Measurements from ENCODE around the gene CACNA1C.

DNA sequence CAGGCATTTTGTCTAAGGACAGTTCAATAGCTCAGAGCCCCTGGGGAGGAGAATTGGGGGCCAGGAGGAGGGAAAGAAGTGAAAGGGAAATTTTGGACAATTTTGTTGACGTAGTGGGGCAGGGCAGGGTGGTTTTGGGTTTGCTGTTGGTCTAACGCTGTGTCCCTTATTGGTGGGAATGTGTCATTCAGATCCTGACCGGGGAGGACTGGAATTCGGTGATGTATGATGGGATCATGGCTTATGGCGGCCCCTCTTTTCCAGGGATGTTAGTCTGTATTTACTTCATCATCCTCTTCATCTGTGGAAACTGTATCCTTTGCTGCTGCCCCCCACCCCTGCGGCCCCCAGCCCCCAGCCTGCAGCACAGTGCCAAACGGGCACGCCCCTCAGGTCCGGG, 529.8 kb downstream of the CACNA1C start:
- TF ChIP-seq, protein P1, sequence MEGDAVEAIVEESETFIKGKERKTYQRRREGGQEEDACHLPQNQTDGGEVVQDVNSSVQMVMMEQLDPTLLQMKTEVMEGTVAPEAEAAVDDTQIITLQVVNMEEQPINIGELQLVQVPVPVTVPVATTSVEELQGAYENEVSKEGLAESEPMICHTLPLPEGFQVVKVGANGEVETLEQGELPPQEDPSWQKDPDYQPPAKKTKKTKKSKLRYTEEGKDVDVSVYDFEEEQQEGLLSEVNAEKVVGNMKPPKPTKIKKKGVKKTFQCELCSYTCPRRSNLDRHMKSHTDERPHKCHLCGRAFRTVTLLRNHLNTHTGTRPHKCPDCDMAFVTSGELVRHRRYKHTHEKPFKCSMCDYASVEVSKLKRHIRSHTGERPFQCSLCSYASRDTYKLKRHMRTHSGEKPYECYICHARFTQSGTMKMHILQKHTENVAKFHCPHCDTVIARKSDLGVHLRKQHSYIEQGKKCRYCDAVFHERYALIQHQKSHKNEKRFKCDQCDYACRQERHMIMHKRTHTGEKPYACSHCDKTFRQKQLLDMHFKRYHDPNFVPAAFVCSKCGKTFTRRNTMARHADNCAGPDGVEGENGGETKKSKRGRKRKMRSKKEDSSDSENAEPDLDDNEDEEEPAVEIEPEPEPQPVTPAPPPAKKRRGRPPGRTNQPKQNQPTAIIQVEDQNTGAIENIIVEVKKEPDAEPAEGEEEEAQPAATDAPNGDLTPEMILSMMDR (conservative IDR thresholded peaks at IDR 0.05; ENCODE audit: low read length) = no peak
- no peak for TF ChIP-seq EZH2phosphoT487 (IDR thresholded peaks at IDR 0.05; ENCODE audit: borderline replicate concordance, low read depth, low read length)
